ENCODE data around the gene KCNK3.
A peak's percentile ranks its signal among the peaks of the same experiment; 100 is the strongest.

Gene KCNK3

DNA sequence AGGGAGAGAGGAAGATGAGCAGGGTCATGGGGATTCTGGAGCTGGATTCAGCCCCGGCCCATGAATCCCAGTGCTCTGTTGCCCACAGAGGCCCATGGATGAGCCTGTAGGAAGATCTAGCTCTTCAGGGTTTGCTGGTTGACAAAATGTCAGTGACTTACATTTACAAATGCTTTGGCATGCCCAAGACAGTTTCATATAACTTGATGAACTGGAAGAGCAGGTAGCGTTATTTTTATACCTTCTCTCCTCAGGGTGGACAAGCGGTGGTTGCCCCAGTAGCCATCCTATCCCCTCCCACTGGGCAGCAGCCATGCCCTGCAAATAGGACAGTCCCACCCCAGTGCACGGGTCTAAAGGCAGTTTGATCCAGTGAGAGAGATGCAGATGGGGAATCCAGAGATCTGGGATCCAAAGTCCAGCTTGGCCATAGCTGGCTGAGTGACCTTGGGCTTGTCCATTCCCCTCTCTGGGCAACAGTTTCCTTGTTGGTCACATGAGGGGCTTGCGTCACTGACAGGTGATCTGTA lies 21.5 kb upstream of the KCNK3 start:
- Histone ChIP-seq H3K27me3 (no peaks in the 10 kb centered on the region), H3K4me1 (peaks cover 0 to 23% (median 10%) of the 10 kb centered on the region in 10 experiments; a peak in 10 of 20 replicates), H3K4me3 (no peak overlapping the region), H3K9me3 (replicated peaks in 1 of 11) (peaks cover 0 to 4% (median 0%) of the 10 kb centered on the region in 11 experiments; a peak in 1 of 22 replicates), H4K20me1 (no peaks in the 10 kb centered on the region), H3K4me2 (peak overlapping the region in 2 of 11 experiments; percentile 10 to 38; a peak in 2 of 22 replicates), H3K27ac (no peak overlapping the region), H3K9ac (no peak overlapping the region), H3K36me3 (no peaks in the 10 kb centered on the region)
- TF ChIP-seq Cebpa-rat (IDR thresholded peaks at IDR 0.05): no peak

- Histone ChIP-seq H3K4me3 (no peak overlapping the region), H3K4me2 (no peak overlapping the region), H3K4me1 (peaks cover 0 to 23% (median 10%) of the 10 kb centered on the region in 10 experiments; a peak in 10 of 20 replicates), H3K36me3 (no peaks in the 10 kb centered on the region), H3K27me3 (no peaks in the 10 kb centered on the region), H3K27ac (no peak overlapping the region), H4K20me1 (no peaks in the 10 kb centered on the region), H3K9me3 (replicated peaks in 1 of 11) (peaks cover 0 to 2% (median 0%) of the 10 kb centered on the region in 11 experiments; a peak in 2 of 22 replicates), H3K9ac (no peak overlapping the region)
- no peak for TF ChIP-seq Cebpa-rat (IDR thresholded peaks at IDR 0.05)
These were observed 20.8 kb upstream of the KCNK3 start for GRCh38 chr2:26671691-26672090.

DNA sequence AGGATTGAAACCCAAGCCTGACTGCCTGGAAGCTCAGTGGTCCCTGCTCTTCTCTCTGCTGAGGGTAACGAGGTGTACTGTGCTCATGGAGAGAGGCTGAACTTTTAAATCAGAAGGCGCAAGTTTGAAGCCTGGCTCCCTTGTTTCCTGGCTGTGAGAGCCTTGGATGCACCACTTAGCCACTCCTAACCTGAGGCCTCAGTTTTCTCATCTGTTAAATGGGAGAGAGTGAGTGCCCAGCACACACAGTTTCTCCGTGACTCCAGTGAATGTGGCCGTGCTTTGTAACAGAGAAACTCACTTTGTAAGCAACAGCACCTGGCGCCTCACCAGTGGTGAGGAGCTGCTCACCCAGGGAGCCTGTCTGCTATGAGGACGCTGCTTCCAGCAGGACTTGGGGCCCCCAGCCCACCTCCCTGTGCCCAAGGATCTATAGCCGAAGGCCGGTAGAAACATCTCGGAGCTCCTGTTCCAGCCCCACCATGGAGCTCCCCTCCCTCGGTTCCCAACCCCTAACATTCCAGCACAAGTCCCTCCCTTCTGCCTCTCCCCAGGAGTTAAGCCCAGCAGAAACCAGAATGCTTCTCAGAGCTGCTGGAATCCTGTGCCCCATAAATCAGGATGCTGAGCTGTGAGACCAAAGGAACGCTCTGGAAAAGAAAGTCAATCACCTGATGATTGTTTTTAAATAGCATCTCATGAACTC lies 20.3 kb upstream of the KCNK3 start:
- Histone ChIP-seq H3K4me1 (peaks cover 0 to 23% (median 10%) of the 10 kb centered on the region in 10 experiments; a peak in 10 of 20 replicates), H3K36me3 (0 out of 22 replicates have a peak, but pooled peaks cover 0 to under 1% (median 0%) of the 10 kb centered on the region in 11 experiments), H3K27ac (no peak overlapping the region), H3K4me2 (no peak overlapping the region), H3K4me3 (no peak overlapping the region), H3K9me3 (replicated peaks in 1 of 11) (peaks cover 0 to 8% (median 3%) of the 10 kb centered on the region in 11 experiments; a peak in 18 of 22 replicates), H3K9ac (no peak overlapping the region), H3K27me3 (no peaks in the 10 kb centered on the region), H4K20me1 (no peaks in the 10 kb centered on the region)
- no peak for TF ChIP-seq Cebpa-rat (IDR thresholded peaks at IDR 0.05)

DNA sequence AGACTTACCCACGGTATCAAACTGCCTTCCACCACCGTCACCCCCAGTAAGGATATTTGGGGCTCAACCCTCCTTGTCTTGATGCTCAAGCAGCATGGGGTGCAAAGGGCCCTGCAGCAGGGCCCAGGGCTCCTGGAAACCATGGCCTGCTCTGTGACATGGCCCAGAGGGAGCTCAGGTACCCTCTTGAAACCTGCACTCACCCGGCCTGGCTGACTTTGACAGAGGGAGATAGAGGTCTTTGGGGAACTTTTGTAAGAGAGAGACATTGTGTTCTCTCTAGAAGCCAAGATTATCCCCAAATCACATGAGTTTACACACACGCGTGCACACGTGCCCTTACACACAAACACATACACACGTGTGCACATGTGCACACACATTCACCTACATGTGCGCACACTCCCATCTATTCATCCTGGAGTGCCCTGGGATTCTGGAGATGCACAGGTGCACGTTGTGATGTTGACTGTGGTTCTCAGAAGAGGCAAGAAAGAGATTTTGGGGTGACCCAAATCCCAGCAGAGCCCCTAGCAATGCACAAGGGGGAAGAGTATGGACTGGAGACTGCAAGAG lies 19.6 kb upstream of the KCNK3 start:
- H3K36me3 ChIP-seq: 0 out of 22 replicates have a peak, but pooled peaks cover 0 to 5% (median 0%) of the 10 kb centered on the region in 11 experiments
- H4K20me1 ChIP-seq: no peaks in the 10 kb centered on the region
- H3K4me2 ChIP-seq: no peak overlapping the region
- no peak for TF ChIP-seq Cebpa-rat (IDR thresholded peaks at IDR 0.05)
- H3K4me1 ChIP-seq: peaks cover 0 to 23% (median 11%) of the 10 kb centered on the region in 10 experiments; a peak in 11 of 20 replicates
- H3K9me3 ChIP-seq (replicated peaks in 1 of 11): peaks cover 0 to 15% (median 9%) of the 10 kb centered on the region in 11 experiments; a peak in 19 of 22 replicates
- no peak overlapping the region for H3K4me3 ChIP-seq
- no peak overlapping the region for H3K27ac ChIP-seq
- H3K27me3 ChIP-seq: no peaks in the 10 kb centered on the region
- no peak overlapping the region for H3K9ac ChIP-seq

- Histone ChIP-seq H3K4me1 (peaks cover 0 to 18% (median 11%) of the 10 kb centered on the region in 10 experiments; a peak in 12 of 20 replicates), H3K27ac (no peak overlapping the region), H3K4me3 (no peak overlapping the region), H3K9me3 (replicated peaks in 1 of 11) (peaks cover 0 to 16% (median 10%) of the 10 kb centered on the region in 11 experiments; a peak in 19 of 22 replicates), H3K9ac (no peak overlapping the region), H3K27me3 (no peaks in the 10 kb centered on the region), H4K20me1 (no peaks in the 10 kb centered on the region), H3K4me2 (no peak overlapping the region), H3K36me3 (0 out of 22 replicates have a peak, but pooled peaks cover 0 to 5% (median 0%) of the 10 kb centered on the region in 11 experiments)
- no peak for TF ChIP-seq Cebpa-rat (IDR thresholded peaks at IDR 0.05)
These were observed 18.3 kb upstream of the KCNK3 start for GRCh38 chr2:26674002-26674751.

GRCh38 chr2:26674771-26675170 lies 17.8 kb upstream of the KCNK3 start:
- no peaks in the 10 kb centered on the region for H4K20me1 ChIP-seq
- H3K27me3 ChIP-seq: no peaks in the 10 kb centered on the region
- H3K4me2 ChIP-seq: no peak overlapping the region
- TF ChIP-seq Cebpa-rat (IDR thresholded peaks at IDR 0.05): no peak
- H3K4me1 ChIP-seq: peaks cover 4 to 18% (median 9%) of the 10 kb centered on the region in 10 experiments; a peak in 13 of 20 replicates
- 0 out of 22 replicates have a peak, but pooled peaks cover 0 to 5% (median 0%) of the 10 kb centered on the region in 11 experiments for H3K36me3 ChIP-seq
- no peak overlapping the region for H3K4me3 ChIP-seq
- no peak overlapping the region for H3K27ac ChIP-seq
- H3K9me3 ChIP-seq (replicated peaks in 1 of 11): peaks cover 0 to 16% (median 10%) of the 10 kb centered on the region in 11 experiments; a peak in 19 of 22 replicates
- no peak overlapping the region for H3K9ac ChIP-seq

- H4K20me1 ChIP-seq: no peaks in the 10 kb centered on the region
- peaks cover 0 to 16% (median 10%) of the 10 kb centered on the region in 11 experiments; a peak in 19 of 22 replicates for H3K9me3 ChIP-seq (replicated peaks in 1 of 11)
- H3K27me3 ChIP-seq: no peaks in the 10 kb centered on the region
- H3K27ac ChIP-seq: no peak overlapping the region
- no peak overlapping the region for H3K4me3 ChIP-seq
- no peak for TF ChIP-seq Cebpa-rat (IDR thresholded peaks at IDR 0.05)
- H3K9ac ChIP-seq: no peak overlapping the region
- H3K36me3 ChIP-seq: 0 out of 22 replicates have a peak, but pooled peaks cover 0 to 5% (median 0%) of the 10 kb centered on the region in 11 experiments
- no peak overlapping the region for H3K4me2 ChIP-seq
- H3K4me1 ChIP-seq: peaks cover 0 to 12% (median 5%) of the 10 kb centered on the region in 10 experiments; a peak in 5 of 20 replicates
These were observed 16.8 kb upstream of the KCNK3 start for GRCh38 chr2:26675651-26676255.

- no peak overlapping the region for H3K27ac ChIP-seq
- H3K36me3 ChIP-seq: 0 out of 22 replicates have a peak, but pooled peaks cover 0 to 5% (median 0%) of the 10 kb centered on the region in 11 experiments
- H3K4me1 ChIP-seq: peaks cover 5 to 25% (median 14%) of the 10 kb centered on the region in 10 experiments; a peak in 16 of 20 replicates
- peaks cover 0 to 16% (median 10%) of the 10 kb centered on the region in 11 experiments; a peak in 19 of 22 replicates for H3K9me3 ChIP-seq (replicated peaks in 1 of 11)
- no peak overlapping the region for H3K4me3 ChIP-seq
- no peaks in the 10 kb centered on the region for H3K27me3 ChIP-seq
- H4K20me1 ChIP-seq: no peaks in the 10 kb centered on the region
- TF ChIP-seq Cebpa-rat (IDR thresholded peaks at IDR 0.05): no peak
- H3K9ac ChIP-seq: no peak overlapping the region
- peak overlapping the region in 5 of 11 experiments; percentile 3 to 23 (median 8); a peak in 5 of 22 replicates for H3K4me2 ChIP-seq
These were observed 14.5 kb upstream of the KCNK3 start for GRCh38 chr2:26678035-26678434.
